ENCODE measurements around the gene ANGEL1.
A peak's percentile ranks its signal among the peaks of the same experiment; 100 is the strongest.

DNA sequence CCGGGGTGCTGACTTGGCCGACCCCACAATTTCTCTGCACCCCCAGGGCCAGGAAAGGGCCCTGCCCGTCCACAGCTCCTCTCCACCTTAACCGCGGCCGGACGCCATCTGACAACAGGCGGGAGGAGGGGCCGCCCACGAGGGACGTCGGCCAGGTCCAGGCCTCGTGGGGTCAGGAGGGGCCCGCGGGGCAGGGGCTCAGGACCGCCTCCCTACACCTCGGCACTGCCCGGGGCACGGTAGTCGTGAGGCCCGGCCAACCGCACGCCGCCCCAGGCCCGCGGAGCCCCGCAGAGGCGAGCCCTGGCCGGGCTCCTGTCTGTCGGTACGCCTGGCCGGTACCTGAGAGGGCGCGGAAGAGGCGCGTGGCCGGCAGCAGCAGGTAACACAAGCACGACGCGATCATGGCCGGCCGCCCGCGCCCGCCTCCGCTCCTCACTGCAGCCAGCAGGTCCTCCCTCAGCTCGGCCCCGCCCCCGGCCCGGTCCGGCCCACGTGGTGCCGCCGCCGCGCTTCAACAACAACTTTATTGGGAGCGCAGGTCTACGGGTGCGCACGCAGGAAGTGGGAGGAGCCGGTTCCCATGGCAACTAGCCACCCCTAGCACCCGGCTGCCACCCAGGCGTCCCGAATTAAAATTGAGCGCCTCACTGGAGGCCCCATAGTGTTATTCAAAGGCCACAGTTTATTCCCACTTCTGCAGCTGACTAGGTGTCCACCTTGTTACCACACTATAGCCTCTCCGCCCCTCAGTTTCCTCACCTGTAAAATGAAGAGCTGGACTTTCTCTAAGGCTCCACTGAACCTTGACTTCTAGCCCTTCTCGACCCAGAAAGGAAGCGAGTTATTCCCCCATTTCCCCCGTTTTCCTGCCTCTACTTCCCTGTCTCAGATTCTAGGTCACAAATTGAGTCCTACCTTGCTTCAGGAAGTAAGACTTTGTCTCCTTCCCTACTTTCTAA lies at the start of gene ANGEL1:
- TF ChIP-seq POLR2AphosphoS5 (IDR thresholded peaks at IDR 0.05; ENCODE audit: low read depth, low read length) = peak; percentile 36; the same call in 1 of the 2 replicates
- peak; percentile 36; the same call in 1 of the 2 replicates for TF ChIP-seq YY1 (IDR thresholded peaks at IDR 0.05; ENCODE audit: low read depth)
- TF ChIP-seq JUND (IDR thresholded peaks at IDR 0.05) = no peak
- TF ChIP-seq SIN3A (IDR thresholded peaks at IDR 0.05; ENCODE audit: borderline replicate concordance, low read depth, low read length) = peak; percentile 75; the same call in 1 of the 2 replicates
- no peak for TF ChIP-seq CTCF (IDR thresholded peaks at IDR 0.05)
- TF ChIP-seq CHD2 (IDR thresholded peaks at IDR 0.05; ENCODE audit: low read length, partially characterized antibody) = peak; percentile 83
- TF ChIP-seq TCF12 (IDR thresholded peaks at IDR 0.05) = 0 out of 2 replicates have a peak, but pooled peaks have one; percentile 39
- TF ChIP-seq EP300 (IDR thresholded peaks at IDR 0.05; ENCODE audit: borderline replicate concordance in 1 of 2, low read depth in 1 of 2, low read length in 1 of 2) = peak in 1 of 2 experiments; percentile 51; a peak in 1 of 4 replicates

Measured in SK-N-SH (cell line).